Loucy (cell line): Measurements from ENCODE around the gene MYCBPAP.

Experiments
- CTCF ChIP-seq: fragments of 200-600 bp; sonication (generic); conservative IDR thresholded peaks from 2 replicates; pipeline ENCODE4 v1.5.1; 2014; ENCODE audit warnings: mild to moderate bottlenecking, antibody characterized with exemption, low read length
- EZH2phosphoT487 ChIP-seq: fragments of 200-600 bp; IDR thresholded peaks from 2 replicates; pipeline ENCODE4 v1.6.1; 2018; ENCODE audit warnings: antibody characterized with exemption, mild to moderate bottlenecking, moderate library complexity, borderline replicate concordance

- TF ChIP-seq CTCF (peak; percentile 48), EZH2phosphoT487 (no peak)
Observed at GRCh38 chr17:50541716-50542688, 33.8 kb downstream of the MYCBPAP start.
